ENCODE data around the gene NTS. TPM values are rescaled to one million over a fixed set of nuclear protein-coding genes. Genes with fewer than 3 reads are reported as not detected.

NTS gene
- total RNA-seq, 2 donors from 2014 or later, result 0.52 TPM; not detected in 1

GRCh38 chr12:85877459-85877858, 3.4 kb downstream of the NTS start:
- no peak for TF ChIP-seq CTCF (IDR thresholded peaks at IDR 0.05)
- H3K36me3 ChIP-seq, result no peaks in the 10 kb centered on the region
- H3K27me3 ChIP-seq, result no peaks in the 10 kb centered on the region
- H3K9me3 ChIP-seq, result no peaks in the 10 kb centered on the region
- no peak for DNase-seq (ENCODE audit: low spot score)
- H3K27ac ChIP-seq, result no peak overlapping the region
- no peaks in the 10 kb centered on the region for H3K4me1 ChIP-seq
- H3K4me3 ChIP-seq, result no peak overlapping the region

- Histone ChIP-seq H3K27ac (no peak overlapping the region), H3K27me3 (no peaks in the 10 kb centered on the region), H3K36me3 (no peaks in the 10 kb centered on the region), H3K4me3 (no peak overlapping the region), H3K9me3 (no peaks in the 10 kb centered on the region), H3K4me1 (no peaks in the 10 kb centered on the region)
- no peak for DNase-seq (ENCODE audit: low spot score)
- TF ChIP-seq CTCF (IDR thresholded peaks at IDR 0.05), result no peak
Measured at GRCh38 chr12:85883763-85884162, 9.7 kb downstream of the NTS start.

GRCh38 chr12:85894653-85895052, 20.6 kb downstream of the NTS start:
- no peak overlapping the region for H3K27ac ChIP-seq

GRCh38 chr12:85920324-85920947, 46.3 kb downstream of the NTS start:
- no peak for DNase-seq (ENCODE audit: low spot score)
- no peak overlapping the region for H3K4me3 ChIP-seq
- H3K27ac ChIP-seq, result no peak overlapping the region
- H3K9me3 ChIP-seq, result no peaks in the 10 kb centered on the region
- no peaks in the 10 kb centered on the region for H3K36me3 ChIP-seq
- no peaks in the 10 kb centered on the region for H3K4me1 ChIP-seq
- H3K27me3 ChIP-seq, result no peaks in the 10 kb centered on the region
- TF ChIP-seq CTCF (IDR thresholded peaks at IDR 0.05), result peak; percentile 47 to 80

More at GRCh38 chr12:85894653-85895052, 20.6 kb downstream of the NTS start:
- Histone ChIP-seq H3K27me3 (no peaks in the 10 kb centered on the region), H3K9me3 (no peaks in the 10 kb centered on the region), H3K36me3 (no peaks in the 10 kb centered on the region), H3K4me1 (no peaks in the 10 kb centered on the region), H3K4me3 (no peak overlapping the region)
- no peak for TF ChIP-seq CTCF (IDR thresholded peaks at IDR 0.05)
- no peak for DNase-seq (ENCODE audit: low spot score)

GRCh38 chr12:85923767-85924331, 49.8 kb downstream of the NTS start:
- H3K4me3 ChIP-seq, result no peak overlapping the region
- TF ChIP-seq CTCF (IDR thresholded peaks at IDR 0.05), result peak; percentile 31 to 69
- no peaks in the 10 kb centered on the region for H3K36me3 ChIP-seq
- H3K27ac ChIP-seq, result no peak overlapping the region
- no peak for DNase-seq (ENCODE audit: low spot score)
- H3K9me3 ChIP-seq, result no peaks in the 10 kb centered on the region
- no peaks in the 10 kb centered on the region for H3K4me1 ChIP-seq
- H3K27me3 ChIP-seq, result no peaks in the 10 kb centered on the region

GRCh38 chr12:85927166-85927565, 53.1 kb downstream of the NTS start:
- no peak for TF ChIP-seq CTCF (IDR thresholded peaks at IDR 0.05)
- Histone ChIP-seq H3K4me1 (no peaks in the 10 kb centered on the region), H3K27me3 (no peaks in the 10 kb centered on the region), H3K9me3 (peaks cover 0 to 3% of the 10 kb centered on the region in 2 donors), H3K36me3 (no peaks in the 10 kb centered on the region), H3K4me3 (no peak overlapping the region), H3K27ac (no peak overlapping the region)
- no peak for DNase-seq (ENCODE audit: low spot score)
